SK-N-SH treated with all-trans-retinoic acid at 6 μM for 48 hours (cell line): ENCODE measurements around the gene BEND5.

Experiments used
- ATAC-seq: fragments of 200-7000 bp; cut with Tn5 transposase; 3 replicates; pipeline ENCODE4 v1.9.1; 2020; ENCODE audit warnings: mild to moderate bottlenecking, moderate library complexity
- ARNTL ChIP-seq: fragments of 450-650 bp; formaldehyde crosslinking; IDR thresholded peaks from 2 replicates; pipeline ENCODE4 v1.5.0; 2020; ENCODE audit warnings: low read depth, mild to moderate bottlenecking, moderate library complexity, borderline replicate concordance
- BACH2 ChIP-seq: fragments of 250-450 bp; sonication (Bioruptor Pico); IDR thresholded peaks from 2 replicates; pipeline ENCODE4 v1.9.0; 2021; ENCODE audit warnings: mild to moderate bottlenecking, borderline replicate concordance
- CSDC2 ChIP-seq: fragments of 250-450 bp; sonication (Bioruptor Pico); IDR thresholded peaks from 2 replicates; pipeline ENCODE4 v1.5.0; 2020; ENCODE audit warnings: mild to moderate bottlenecking, moderate library complexity
- ESRRG ChIP-seq: fragments of 250-450 bp; sonication (Bioruptor Pico); IDR thresholded peaks from 2 replicates; pipeline ENCODE4 v1.6.1; 2021; ENCODE audit warnings: mild to moderate bottlenecking
- GLIS3 ChIP-seq: fragments of 250-450 bp; sonication (Bioruptor Pico); IDR thresholded peaks from 2 replicates; pipeline ENCODE4 v1.5.0; 2020; ENCODE audit warnings: mild to moderate bottlenecking, moderate library complexity
- ISL1 ChIP-seq: fragments of 250-450 bp; sonication (Bioruptor Pico); IDR thresholded peaks from 2 replicates; pipeline ENCODE4 v2.1.2; 2022; ENCODE audit warnings: mild to moderate bottlenecking, moderate library complexity
- OSR1 ChIP-seq: fragments of 250-450 bp; sonication (Bioruptor Pico); IDR thresholded peaks from 2 replicates; pipeline ENCODE4 v1.8.0; 2022; ENCODE audit warnings: moderate library complexity, mild to moderate bottlenecking, inconsistent platforms
- PATZ1 ChIP-seq: fragments of 250-450 bp; sonication (Bioruptor Pico); IDR thresholded peaks from 2 replicates; pipeline ENCODE4 v1.8.0; 2020; ENCODE audit warnings: mild to moderate bottlenecking, moderate library complexity, borderline replicate concordance
- POU6F1 ChIP-seq: fragments of 250-450 bp; sonication (Bioruptor Pico); IDR thresholded peaks from 2 replicates; pipeline ENCODE4 v1.8.0; 2021; ENCODE audit warnings: low read depth, mild to moderate bottlenecking, moderate library complexity, borderline replicate concordance
- PPARA ChIP-seq: fragments of 250-450 bp; sonication (Bioruptor Pico); IDR thresholded peaks from 2 replicates; pipeline ENCODE4 v1.5.0; 2020; ENCODE audit warnings: mild to moderate bottlenecking, borderline replicate concordance
- RARB ChIP-seq: fragments of 250-450 bp; sonication (Bioruptor Pico); IDR thresholded peaks from 2 replicates; pipeline ENCODE4 v1.8.0; 2021; ENCODE audit warnings: mild to moderate bottlenecking, moderate library complexity
- SNAI2 ChIP-seq: fragments of 250-450 bp; sonication (Bioruptor Pico); IDR thresholded peaks from 2 replicates; pipeline ENCODE4 v1.5.0; 2020; ENCODE audit warnings: mild to moderate bottlenecking, moderate library complexity
- TCF4 ChIP-seq: fragments of 250-450 bp; sonication (Bioruptor Pico); IDR thresholded peaks from 2 replicates; pipeline ENCODE4 v1.8.0; 2021; ENCODE audit warnings: mild to moderate bottlenecking, moderate library complexity, borderline replicate concordance
- TOX ChIP-seq: fragments of 250-450 bp; sonication (Bioruptor Pico); IDR thresholded peaks from 2 replicates; pipeline ENCODE4 v1.8.0; 2021; ENCODE audit warnings: mild to moderate bottlenecking, moderate library complexity, borderline replicate concordance
- TSHZ2 ChIP-seq: fragments of 250-450 bp; sonication (Bioruptor Pico); IDR thresholded peaks from 2 replicates; pipeline ENCODE4 v1.5.0; 2020; ENCODE audit warnings: mild to moderate bottlenecking, moderate library complexity
- ZC3H10 ChIP-seq: fragments of 250-450 bp; sonication (Bioruptor Pico); IDR thresholded peaks from 2 replicates; pipeline ENCODE4 v1.5.1; 2021; ENCODE audit warnings: mild to moderate bottlenecking, moderate library complexity
- ZFP3 ChIP-seq: fragments of 250-450 bp; sonication (Bioruptor Pico); IDR thresholded peaks from 2 replicates; pipeline ENCODE4 v1.5.0; 2020; ENCODE audit warnings: mild to moderate bottlenecking, moderate library complexity
- ZFP30 ChIP-seq: fragments of 450-650 bp; formaldehyde crosslinking; IDR thresholded peaks from 2 replicates; pipeline ENCODE4 v1.5.0; 2022; ENCODE audit warnings: mild to moderate bottlenecking, moderate library complexity
- ZNF565 ChIP-seq: fragments of 450-650 bp; formaldehyde crosslinking; conservative IDR thresholded peaks from 2 replicates; pipeline ENCODE4 v1.5.0; 2020; ENCODE audit warnings: low read depth, mild to moderate bottlenecking, moderate library complexity
- ZNF70 ChIP-seq: fragments of 450-650 bp; formaldehyde crosslinking; IDR thresholded peaks from 2 replicates; pipeline ENCODE4 v1.5.0; 2020; ENCODE audit warnings: mild to moderate bottlenecking, moderate library complexity
- ZNF8 ChIP-seq: fragments of 450-650 bp; formaldehyde crosslinking; IDR thresholded peaks from 2 replicates; pipeline ENCODE4 v1.5.0; 2020; ENCODE audit warnings: mild to moderate bottlenecking, moderate library complexity
- TF ChIP-seq, protein P1 (sequence below): fragments of 250-450 bp; sonication (Bioruptor Pico); IDR thresholded peaks from 2 replicates; pipeline ENCODE4 v1.5.1; 2021; ENCODE audit warnings: mild to moderate bottlenecking, moderate library complexity

Gene BEND5

DNA sequence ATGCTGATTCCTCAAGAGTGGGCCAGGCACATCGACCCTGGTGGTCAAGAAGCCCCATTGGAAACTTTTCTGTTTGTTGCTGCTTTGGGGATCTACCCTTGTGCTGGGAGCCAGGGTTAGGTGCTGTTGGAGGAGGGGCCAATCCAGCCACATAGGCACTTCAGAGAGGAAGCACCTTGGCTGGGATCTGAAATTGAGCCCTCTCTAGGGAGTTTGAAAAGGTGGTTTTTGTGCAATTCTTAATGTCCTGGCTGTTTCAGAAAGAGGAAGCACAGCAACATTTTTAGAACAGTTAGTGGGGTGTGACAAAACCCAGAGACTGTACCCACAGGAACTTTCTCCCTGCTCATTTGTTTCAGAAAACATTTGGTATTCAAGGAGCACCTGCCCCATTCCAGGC is 17.2 kb upstream of the BEND5 start:
- ATAC-seq, result no peak
- TF ChIP-seq GLIS3 (CRISPR knock-in tag) (no peak), ZC3H10 (CRISPR knock-in tag) (no peak), ISL1 (no peak), PATZ1 (CRISPR knock-in tag) (no peak), TSHZ2 (CRISPR knock-in tag) (no peak), BACH2 (CRISPR knock-in tag) (no peak)

DNA sequence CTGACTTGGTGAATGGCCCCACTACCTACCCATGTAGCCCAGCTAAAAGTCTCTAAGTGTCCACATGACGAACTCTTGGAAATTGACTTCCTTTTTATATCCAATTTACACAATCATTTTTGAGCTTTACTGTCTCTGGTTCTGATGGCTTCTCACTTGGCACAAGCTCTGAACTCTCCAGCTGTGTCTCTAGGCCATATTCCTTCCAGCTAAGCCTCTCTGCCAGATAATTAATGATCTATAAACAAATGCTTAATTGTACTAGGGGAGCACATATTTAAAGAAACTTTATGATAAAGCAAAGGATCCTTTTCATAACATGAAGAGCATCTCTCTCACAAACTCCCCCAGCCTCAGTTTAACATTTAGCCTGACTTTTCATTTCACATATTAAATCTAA is 16.3 kb upstream of the BEND5 start:
- ATAC-seq, result no peak
- TF ChIP-seq ARNTL (CRISPR knock-in tag), result no peak
- no peak for TF ChIP-seq ESRRG (CRISPR knock-in tag)
- TF ChIP-seq PATZ1 (CRISPR knock-in tag), result no peak
- TF ChIP-seq ZFP30 (CRISPR knock-in tag), result no peak
- no peak for TF ChIP-seq BACH2 (CRISPR knock-in tag)
- TF ChIP-seq OSR1 (CRISPR knock-in tag), result no peak
- no peak for TF ChIP-seq GLIS3 (CRISPR knock-in tag)
- TF ChIP-seq CSDC2 (CRISPR knock-in tag), result no peak
- TF ChIP-seq, all 23 proteins: peak for 0

- no peak for TF ChIP-seq PPARA
- TF ChIP-seq CSDC2 (CRISPR knock-in tag), result no peak
- no peak for TF ChIP-seq OSR1 (CRISPR knock-in tag)
- no peak for TF ChIP-seq TSHZ2 (CRISPR knock-in tag)
- TF ChIP-seq ZNF8 (CRISPR knock-in tag), result no peak
- no peak for TF ChIP-seq PATZ1 (CRISPR knock-in tag)
- no peak for TF ChIP-seq SNAI2 (CRISPR knock-in tag)
- no peak for TF ChIP-seq ZNF565 (CRISPR knock-in tag)
- no peak for TF ChIP-seq ZFP30 (CRISPR knock-in tag)
- TF ChIP-seq POU6F1 (CRISPR knock-in tag), result no peak
- no peak for TF ChIP-seq ZFP3 (CRISPR knock-in tag)
- no peak for TF ChIP-seq TOX (CRISPR knock-in tag)
- TF ChIP-seq ESRRG (CRISPR knock-in tag), result no peak
- TF ChIP-seq, protein P1, sequence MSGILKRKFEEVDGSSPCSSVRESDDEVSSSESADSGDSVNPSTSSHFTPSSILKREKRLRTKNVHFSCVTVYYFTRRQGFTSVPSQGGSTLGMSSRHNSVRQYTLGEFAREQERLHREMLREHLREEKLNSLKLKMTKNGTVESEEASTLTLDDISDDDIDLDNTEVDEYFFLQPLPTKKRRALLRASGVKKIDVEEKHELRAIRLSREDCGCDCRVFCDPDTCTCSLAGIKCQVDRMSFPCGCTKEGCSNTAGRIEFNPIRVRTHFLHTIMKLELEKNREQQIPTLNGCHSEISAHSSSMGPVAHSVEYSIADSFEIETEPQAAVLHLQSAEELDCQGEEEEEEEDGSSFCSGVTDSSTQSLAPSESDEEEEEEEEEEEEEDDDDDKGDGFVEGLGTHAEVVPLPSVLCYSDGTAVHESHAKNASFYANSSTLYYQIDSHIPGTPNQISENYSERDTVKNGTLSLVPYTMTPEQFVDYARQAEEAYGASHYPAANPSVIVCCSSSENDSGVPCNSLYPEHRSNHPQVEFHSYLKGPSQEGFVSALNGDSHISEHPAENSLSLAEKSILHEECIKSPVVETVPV (CRISPR knock-in tag), result no peak
- TF ChIP-seq ZC3H10 (CRISPR knock-in tag), result no peak
- no peak for TF ChIP-seq RARB (CRISPR knock-in tag)
- no peak for TF ChIP-seq ZNF70 (CRISPR knock-in tag)
- TF ChIP-seq TCF4 (CRISPR knock-in tag), result no peak
- TF ChIP-seq ARNTL (CRISPR knock-in tag), result no peak
- TF ChIP-seq, all 23 proteins: peak for 0
- no peak for ATAC-seq
These were observed 13.7 kb upstream of the BEND5 start for GRCh38 chr1:48790397-48790796.
